HG02571 (cell line): ENCODE results near the gene CYP1A1.

Experiments used
- ATAC-seq: cut with Tn5 transposase; IDR thresholded peaks from one replicate; pipeline ENCODE4 v1.9.1; 2021; ENCODE audit warnings: mild to moderate bottlenecking, moderate library complexity; ENCODE audit not compliant: unreplicated experiment

Gene CYP1A1, protein sequence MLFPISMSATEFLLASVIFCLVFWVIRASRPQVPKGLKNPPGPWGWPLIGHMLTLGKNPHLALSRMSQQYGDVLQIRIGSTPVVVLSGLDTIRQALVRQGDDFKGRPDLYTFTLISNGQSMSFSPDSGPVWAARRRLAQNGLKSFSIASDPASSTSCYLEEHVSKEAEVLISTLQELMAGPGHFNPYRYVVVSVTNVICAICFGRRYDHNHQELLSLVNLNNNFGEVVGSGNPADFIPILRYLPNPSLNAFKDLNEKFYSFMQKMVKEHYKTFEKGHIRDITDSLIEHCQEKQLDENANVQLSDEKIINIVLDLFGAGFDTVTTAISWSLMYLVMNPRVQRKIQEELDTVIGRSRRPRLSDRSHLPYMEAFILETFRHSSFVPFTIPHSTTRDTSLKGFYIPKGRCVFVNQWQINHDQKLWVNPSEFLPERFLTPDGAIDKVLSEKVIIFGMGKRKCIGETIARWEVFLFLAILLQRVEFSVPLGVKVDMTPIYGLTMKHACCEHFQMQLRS

DNA sequence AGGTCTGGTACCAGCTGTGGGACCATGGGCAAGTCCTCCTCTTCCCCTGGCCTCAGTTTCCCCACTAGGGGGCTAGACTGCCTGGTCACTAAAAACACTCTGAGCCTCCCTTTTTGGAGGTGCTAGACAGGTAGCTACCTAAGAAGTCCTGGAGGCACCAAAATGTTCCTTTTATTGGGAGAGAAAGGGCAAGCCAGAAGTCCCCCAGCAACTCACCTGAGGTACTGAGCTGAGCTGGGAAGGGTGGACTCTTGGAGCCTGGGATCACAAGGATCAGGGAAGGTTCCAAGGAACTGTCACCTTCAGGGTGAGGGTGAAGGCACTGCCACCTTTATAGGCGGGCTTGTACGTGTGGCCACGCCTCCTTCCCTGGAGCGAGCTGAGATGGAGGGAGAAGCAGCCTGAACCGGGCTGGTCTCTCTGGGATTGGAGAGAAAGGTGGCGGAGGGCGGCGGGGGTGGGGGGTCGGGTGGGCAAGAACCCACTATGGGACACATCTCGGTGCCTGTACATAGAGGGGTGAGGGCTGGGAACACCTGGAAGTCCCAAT lies at the start of gene CYP1A1:
Gene CYP1A1, minus strand, starts transcription at position 304 of the 550 bp plus-strand sequence. CDS start 2,431 bp downstream, outside the sequence.
- no peak for ATAC-seq

DNA sequence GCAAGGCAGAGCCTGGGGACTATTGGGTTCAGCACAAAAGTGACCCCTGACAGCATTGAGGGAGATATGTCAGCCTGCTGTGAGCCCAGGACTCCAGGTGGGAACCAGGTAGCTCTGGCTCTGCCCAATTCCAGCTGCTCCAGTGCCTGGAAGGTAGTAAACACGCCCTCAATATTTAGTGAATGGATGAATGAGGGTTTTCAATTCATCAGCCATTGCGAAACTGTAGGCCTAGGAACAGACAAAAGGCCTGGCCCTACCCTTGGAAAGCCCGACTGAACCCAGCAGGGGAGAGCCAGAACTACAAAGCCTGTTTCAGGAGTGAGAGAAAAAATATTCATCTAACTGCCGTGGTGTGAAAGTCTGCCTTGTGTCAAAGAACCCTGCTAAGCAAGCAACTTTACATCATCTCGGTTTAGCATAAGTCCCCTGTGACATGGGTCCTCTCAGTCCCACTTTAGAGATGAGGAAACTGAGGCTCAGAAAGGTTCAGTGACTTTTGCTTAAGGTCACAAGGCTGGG lies 48.5 kb upstream of the CYP1A1 start:
- no peak for ATAC-seq

DNA sequence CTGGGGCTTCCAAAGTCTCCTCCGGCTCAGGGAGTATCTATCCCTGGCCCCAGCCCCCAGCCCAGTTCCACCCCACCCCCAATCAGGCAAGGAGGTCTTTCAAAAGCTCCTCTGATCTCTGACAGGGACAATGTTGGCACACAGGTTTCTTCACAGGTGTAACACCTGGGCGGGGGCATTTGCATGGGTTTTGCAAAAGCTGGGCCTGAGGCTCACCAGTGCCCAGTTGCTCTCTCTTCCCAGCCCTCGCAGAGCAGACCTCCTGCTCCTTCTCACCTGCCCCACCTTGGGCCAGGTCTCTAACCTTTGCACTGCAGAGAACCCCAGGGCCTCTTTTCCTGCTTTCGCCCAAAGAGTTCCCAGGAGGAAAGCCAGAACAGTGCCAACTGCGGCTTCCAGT lies 48.0 kb upstream of the CYP1A1 start:
- no peak for ATAC-seq

DNA sequence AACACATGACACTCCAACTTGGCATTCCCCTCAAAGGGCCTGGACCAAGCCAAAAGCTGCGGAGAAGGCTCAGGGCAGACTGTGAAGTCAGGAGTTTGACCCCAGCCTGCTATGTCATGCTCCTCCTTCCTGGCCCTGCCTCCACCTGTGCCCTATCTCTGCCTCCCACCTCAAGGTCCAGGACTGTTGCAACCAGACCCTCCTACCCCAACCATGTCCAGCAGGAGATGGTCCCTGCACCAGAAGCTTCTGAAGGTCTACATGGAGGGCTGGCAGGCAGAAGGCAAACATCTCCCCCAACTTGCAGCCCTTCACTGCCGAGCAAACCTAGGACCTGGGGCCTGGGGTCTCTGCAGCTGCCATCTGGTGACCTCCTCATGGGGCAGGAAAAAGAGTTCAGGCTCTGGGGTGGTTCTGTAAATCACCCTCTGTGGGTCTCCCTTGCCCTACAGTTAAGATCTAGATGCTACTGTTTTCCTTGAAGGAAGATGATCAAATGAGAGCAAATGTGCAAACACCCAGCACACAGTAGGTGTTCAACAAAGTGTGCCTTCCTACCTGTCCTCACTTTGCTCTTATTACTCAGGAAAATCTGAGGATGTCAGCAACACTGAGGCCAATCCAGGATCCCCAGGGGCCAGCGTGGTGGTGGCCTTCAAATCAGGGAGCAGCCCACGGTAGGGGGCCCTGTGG lies 45.0 kb upstream of the CYP1A1 start:
- no peak for ATAC-seq

DNA sequence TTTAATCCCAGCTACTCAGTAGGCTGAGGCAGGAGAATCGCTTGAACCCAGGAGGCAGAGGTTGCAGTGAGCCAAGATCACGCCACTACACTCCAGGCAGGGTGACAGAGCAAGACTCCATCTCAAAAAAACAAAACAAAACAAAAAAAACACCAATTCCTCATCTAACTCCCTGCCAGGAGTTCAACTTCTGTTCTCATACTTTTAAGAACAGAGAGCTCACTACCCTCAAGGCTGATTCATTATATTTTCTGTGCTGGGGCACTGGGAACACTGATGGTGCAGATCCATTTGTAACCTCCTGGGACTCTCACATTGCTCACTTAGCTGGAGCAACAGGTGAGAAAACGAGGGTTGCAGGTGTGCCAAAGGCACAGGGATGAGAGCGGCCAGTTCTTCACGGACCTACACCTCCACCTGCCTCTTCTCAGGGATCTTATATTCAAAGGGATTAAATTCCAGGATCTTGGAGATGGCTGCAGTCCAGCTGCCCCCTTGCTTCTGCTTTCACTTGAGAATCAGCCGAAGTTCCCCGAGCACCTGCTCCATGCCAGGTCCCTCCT lies 44.2 kb upstream of the CYP1A1 start:
- no peak for ATAC-seq

DNA sequence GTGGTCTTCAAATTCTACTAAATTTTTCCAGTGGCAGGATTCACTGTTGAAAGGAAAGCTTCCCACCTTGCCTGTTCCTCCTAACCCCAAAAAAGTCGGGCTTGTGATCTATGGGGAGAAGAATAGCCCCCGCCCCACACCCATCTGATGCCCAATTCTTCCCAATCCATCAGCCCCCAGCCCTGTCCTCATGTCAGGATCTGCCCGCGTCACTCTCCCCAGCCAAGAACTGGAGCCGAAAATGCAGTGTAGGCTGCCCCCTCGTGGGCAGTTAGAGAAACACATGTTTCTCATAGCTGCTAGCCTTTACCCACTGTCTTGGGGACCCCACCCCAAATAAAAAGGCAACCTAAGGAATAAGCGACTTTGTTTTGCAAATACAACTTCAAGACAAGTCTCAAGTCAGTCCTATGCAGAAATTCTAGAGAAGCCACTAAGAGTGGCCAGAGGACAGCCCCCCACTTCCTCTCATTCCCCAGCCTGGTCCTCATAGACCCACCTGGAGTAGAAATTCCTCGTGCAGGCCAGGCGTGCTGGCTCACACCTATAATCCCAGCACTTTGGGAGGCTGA lies 43.5 kb upstream of the CYP1A1 start:
- no peak for ATAC-seq

DNA sequence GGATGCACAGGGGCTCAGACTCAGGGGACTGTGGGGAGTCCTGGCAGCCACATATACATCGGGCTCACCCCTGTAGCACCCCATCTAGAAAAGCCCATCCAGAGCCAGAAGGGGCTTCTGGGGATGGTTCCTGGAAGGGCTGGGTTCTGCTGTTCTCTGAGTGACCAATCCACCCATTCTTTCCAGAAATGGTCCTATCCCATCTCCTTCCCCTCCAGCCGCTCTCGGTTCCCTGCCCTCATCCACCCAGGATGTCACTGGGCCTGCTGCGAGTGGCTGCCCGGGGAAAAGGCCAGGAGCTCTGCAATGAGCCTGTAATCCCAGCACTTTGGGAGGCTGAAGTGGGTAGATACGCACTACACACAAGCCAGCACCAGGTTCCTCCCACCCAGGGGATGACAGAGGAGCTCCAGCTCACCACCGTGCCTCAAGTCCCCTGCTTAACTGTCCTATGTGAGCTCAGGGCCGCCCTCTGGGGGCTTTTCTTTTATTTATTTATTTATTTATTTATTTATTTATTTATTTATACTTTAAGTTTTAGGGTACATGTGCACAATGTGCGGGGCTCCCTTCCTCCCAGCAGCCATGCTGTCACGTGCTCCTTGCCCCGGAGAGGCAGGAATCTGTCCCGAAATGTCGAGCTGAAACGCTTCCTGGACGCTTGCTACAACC lies 42.9 kb upstream of the CYP1A1 start:
- ATAC-seq, result no peak

DNA sequence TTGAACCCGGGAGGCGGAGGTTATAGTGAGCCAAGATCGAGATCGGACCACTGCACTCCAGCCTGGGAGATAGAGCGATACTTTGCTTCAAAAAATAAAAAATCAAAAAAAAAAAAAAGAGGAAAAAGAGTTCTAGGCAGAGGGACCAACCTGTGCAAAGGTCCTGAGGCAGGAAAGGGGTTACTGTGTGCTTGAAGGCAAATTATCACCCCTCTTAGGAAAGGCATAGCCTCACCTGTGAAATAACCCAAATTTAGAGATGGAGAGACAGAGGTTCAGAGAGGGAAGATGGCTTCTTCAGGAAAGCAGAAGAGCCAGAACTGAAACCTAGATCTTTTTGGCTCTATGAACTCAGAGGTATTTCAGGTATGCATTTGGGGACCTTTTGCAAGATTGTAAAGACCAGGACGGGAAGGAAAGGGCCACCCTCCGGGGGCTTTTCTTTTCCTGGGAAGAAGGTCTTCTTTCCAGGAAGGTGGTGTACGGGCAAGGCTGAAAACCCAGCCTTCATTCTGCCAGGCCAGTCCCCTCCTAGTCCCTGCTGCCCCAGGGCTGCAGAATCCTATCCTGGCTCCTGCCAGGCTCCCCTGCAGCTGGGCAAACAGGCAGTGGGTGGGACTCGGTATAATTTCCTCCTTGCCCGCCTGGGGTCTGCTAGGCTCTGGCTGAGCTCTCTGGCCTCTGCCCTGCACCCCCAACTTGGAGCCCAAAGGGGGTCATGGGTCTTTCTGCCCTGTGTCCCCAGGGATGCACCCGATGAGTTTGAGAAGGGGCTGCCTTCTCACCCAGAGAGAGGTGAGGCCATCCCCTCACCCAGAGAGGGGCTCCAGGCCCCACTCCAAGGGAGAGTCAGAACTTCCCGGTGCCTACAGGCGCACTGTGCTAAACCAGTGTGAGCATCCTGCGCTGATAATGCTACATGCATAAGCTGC lies 42.1 kb upstream of the CYP1A1 start:
- ATAC-seq, result no peak

DNA sequence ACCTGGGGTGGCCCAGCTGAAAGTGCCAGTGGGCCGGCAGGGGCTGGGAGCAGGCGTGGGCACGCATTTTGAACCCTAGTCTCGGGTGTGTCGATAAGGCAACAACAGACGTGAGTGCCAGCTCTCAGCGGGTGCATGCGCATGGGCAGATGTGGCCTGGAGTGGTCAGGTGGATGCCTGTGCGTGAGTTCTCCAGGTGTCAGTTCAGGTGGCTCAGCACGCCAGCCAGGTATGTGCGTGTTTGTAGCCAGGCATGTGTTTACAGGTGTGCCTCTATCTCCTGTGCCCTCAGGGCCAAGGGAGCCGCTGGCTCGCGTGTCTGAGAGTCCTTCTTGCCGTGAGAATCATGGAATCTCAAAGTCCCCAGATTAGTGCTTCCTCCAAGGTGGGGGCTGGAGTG lies 38.1 kb upstream of the CYP1A1 start:
- ATAC-seq, result no peak

DNA sequence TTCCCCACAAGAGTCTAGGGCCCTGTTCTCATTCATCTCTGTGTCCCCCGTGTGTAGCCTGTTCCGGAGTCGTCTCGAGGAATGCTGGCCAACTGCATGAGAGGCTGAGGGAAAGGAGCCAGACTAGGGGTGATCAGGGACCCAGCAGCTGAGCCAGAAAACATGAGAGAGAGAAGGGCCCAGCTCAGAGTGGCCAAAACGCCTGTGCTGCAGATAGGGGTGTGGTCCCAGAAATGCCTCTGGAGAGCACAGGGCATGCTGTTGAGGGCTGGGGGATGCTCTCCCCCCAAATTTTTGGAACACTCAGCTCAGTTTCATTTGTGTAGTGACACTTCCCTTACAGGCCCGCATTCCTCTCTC lies 37.4 kb upstream of the CYP1A1 start:
- no peak for ATAC-seq

DNA sequence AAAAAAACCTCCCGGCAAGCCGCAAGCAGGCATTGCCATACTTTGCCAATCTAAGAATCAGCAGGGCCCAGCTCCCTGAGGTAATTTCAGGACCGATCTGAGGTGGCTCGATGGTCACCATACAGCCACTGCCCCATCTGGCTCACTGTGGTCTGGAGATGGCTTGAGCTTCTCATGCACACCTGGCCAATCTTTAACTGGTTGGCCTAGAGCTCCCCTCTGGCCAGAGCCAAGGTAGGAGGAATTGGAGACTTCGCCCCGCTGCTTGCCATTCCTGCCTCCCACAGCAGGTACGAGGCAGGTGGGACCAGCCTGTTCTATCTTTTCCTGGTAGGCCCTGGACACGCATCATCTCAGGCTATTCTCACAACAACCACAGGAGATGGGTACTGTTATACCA lies 33.4 kb upstream of the CYP1A1 start:
- ATAC-seq, result no peak

DNA sequence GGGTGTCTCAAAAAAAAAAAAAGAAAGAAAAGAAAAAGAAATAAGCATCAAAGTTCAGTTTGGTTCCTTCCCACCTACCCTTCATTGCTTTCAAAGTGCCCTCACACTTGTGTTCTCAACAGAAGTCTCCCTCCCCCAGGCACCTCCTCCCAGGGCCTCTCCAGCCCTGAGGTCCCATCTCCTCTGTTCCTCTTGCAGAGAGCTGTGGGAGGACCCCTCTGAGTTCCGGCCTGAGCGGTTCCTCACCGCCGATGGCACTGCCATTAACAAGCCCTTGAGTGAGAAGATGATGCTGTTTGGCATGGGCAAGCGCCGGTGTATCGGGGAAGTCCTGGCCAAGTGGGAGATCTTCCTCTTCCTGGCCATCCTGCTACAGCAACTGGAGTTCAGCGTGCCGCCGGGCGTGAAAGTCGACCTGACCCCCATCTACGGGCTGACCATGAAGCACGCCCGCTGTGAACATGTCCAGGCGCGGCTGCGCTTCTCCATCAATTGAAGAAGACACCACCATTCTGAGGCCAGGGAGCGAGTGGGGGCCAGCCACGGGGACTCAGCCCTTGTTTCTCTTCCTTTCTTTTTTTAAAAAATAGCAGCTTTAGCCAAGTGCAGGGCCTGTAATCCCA lies 29.4 kb upstream of the CYP1A1 start:
- no peak for ATAC-seq

DNA sequence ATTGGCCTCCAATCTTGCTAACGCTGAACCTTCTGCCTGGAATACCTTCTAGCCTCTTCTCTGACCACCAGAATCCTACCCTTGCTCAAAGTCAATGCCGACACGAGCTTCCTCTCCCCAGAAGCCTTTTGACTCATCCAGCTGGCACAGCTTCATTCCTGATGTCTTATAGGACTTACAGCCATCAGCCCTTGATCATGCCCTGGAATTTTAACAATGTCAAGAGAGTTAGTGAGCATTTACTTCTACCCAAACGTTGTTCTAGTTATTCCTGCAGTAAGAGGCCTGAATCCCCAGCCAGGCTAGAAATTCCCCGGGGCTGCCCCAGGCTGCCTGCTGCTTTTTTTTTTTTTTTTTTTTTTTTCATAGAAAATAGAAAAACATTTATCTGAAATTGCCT lies 27.2 kb upstream of the CYP1A1 start:
- no peak for ATAC-seq

DNA sequence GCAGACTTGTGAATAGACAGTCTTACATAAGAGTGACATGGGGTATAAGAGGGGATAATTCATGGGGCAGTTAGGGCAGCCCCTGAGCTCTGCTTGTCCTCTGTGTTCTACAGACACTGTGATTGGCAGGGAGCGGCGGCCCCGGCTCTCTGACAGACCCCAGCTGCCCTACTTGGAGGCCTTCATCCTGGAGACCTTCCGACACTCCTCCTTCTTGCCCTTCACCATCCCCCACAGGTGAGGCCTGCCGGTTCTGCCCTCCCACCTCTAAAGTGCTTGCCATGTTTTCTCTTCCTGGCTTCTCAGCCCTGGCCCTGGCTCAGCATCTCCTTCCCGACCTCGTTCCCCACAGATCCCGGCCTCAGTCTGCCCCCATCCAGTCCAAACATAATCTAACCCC lies 26.7 kb upstream of the CYP1A1 start:
- no peak for ATAC-seq

DNA sequence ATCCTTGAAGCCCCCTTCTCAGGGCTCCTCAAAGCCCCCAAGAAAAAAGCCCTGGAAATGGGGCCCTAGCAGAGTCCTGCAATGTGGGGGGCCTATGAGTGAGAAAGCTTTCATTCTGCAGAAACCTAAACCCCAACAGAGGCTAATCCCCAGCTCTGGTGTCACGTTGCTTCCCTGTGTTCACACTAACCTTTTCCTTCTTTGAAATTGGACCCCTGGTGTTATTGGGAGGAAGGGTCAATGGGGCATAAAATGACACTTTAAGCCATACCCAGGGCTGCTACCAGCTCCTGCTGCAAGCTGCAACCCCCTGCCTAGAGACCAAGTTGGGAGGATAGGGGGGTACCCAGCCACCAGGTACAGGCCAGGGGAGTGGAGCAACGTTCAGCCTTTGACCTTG lies 25.4 kb upstream of the CYP1A1 start:
- ATAC-seq, result no peak

DNA sequence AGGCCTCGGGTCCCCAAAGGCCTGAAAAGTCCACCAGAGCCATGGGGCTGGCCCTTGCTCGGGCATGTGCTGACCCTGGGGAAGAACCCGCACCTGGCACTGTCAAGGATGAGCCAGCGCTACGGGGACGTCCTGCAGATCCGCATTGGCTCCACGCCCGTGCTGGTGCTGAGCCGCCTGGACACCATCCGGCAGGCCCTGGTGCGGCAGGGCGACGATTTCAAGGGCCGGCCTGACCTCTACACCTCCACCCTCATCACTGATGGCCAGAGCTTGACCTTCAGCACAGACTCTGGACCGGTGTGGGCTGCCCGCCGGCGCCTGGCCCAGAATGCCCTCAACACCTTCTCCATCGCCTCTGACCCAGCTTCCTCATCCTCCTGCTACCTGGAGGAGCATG lies 24.5 kb upstream of the CYP1A1 start:
- no peak for ATAC-seq

DNA sequence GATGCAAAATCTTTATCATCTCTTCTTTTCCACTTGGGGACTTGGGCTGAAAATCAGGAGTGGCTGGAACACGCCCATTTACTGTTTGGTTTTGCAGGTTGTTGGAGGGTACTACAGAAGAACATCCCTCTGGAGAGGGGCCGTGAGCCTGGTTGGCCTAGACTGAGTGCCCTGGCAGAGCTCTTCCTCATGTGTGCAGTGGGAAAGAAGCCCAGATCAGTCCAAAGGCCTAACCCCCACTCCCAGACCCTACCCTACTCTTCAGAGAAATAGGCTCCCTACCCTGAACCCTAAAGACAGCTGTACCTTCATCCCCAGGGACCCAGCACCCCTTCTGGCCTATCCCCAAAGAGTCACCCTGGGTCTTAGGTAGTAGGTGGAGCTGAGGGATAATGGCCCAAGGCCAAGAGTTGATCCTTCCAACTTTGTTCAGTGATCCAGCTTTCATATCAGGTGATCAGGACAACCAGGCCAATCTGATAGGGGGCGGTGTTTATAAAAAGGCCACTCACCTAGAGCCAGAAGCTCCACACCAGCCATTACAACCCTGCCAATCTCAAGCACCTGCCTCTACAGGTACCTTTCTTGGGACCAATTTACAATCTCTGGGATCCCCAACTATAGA lies 23.1 kb upstream of the CYP1A1 start, which contains the start of gene CYP1A2:
Gene CYP1A2, plus strand, starts transcription at position 524 of the 625 bp plus-strand sequence. CDS start 894 bp downstream, outside the sequence.
- no peak for ATAC-seq

DNA sequence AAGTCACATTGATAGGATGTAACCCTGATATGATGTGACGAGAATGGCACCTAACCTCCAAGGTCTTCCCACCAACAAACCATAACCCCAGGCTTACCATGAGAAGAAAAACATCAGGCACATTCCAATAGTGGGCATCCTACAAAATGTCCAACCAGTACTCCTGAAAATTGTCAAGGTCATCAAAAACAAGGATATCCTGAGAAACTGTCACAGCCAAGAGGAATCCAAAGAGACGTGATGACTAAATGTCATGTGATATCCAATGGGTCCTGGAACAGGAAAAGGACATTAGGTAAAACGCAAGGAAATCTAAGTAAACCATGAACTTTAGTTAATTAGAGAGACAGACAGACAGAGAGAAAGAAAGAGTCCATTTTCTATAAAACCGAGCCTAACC lies 21.1 kb upstream of the CYP1A1 start:
- no peak for ATAC-seq
